Liver (tissue), 3 donors: Measurements from ENCODE around the gene ITLN1.

Source experiments
- FOXA1 ChIP-seq: IDR thresholded peaks from 2 replicates; pipeline ENCODE4 v1.6.1; 2016; ENCODE audit warnings: antibody characterized with exemption
- JUND ChIP-seq, 2 donors: IDR thresholded peaks; 2 replicates each; pipeline ENCODE4 v1.6.1; 2016; ENCODE audit warnings: antibody characterized with exemption in 2 of 2
- RAD21 ChIP-seq, 2 donors: IDR thresholded peaks; 2 replicates each; pipeline ENCODE4 v1.6.1; 2016; ENCODE audit warnings: antibody characterized with exemption in 2 of 2, mild to moderate bottlenecking in 2 of 2
- RXRA ChIP-seq, 2 donors: IDR thresholded peaks; 2 replicates each; pipeline ENCODE4 v1.6.1; 2017 to 2018; ENCODE audit warnings: antibody characterized with exemption in 2 of 2, mild to moderate bottlenecking in 1 of 2
- SP1 ChIP-seq: IDR thresholded peaks from 2 replicates; pipeline ENCODE4 v1.6.1; 2018; ENCODE audit warnings: antibody characterized with exemption, mild to moderate bottlenecking
- TAF1 ChIP-seq: conservative IDR thresholded peaks from 2 replicates; pipeline ENCODE4 v1.6.1; 2016; ENCODE audit warnings: antibody characterized with exemption, mild to moderate bottlenecking
- YY1 ChIP-seq: IDR thresholded peaks from 2 replicates; pipeline ENCODE4 v1.6.1; 2016; ENCODE audit warnings: antibody characterized with exemption, mild to moderate bottlenecking
- TF ChIP-seq, protein P1 (sequence below): fragments of 150-350 bp; IDR thresholded peaks from 2 replicates; pipeline ENCODE4 v1.5.1; 2017; ENCODE audit warnings: improper control_type of control experiment, low read depth, low read length; ENCODE audit not compliant: missing input control
- TF ChIP-seq, protein P2 (sequence below): IDR thresholded peaks from 2 replicates; pipeline ENCODE4 v1.6.1; 2016; ENCODE audit warnings: antibody characterized with exemption
- TF ChIP-seq, protein P3 (sequence below): IDR thresholded peaks from 2 replicates; pipeline ENCODE4 v1.6.1; 2016; ENCODE audit warnings: antibody characterized with exemption, mild to moderate bottlenecking
- TF ChIP-seq, protein P4 (sequence below): IDR thresholded peaks from 2 replicates; pipeline ENCODE4 v1.6.1; 2016; ENCODE audit warnings: antibody characterized with exemption
- donor health status: healthy.
- donor health status: healthy.

DNA sequence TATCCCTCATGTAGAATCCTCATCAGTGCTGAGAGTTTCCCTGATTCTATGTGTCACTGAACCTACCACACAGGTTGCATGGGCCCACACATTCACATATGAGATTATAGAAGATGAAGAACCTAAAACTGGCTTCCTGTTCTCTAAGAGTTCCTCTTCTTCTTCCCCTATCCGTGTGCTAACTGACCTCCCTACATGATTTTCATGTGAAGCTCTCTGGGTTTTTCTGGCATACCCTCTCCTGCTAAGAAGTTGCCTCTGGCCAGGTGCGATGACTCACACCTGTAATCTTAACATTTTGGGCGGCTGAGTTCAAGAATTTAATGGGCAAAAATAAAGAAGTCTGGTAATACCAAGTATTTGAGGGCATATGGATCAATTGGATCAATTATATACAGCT is 16.8 kb downstream of the ITLN1 start:
- TF ChIP-seq, protein P1, sequence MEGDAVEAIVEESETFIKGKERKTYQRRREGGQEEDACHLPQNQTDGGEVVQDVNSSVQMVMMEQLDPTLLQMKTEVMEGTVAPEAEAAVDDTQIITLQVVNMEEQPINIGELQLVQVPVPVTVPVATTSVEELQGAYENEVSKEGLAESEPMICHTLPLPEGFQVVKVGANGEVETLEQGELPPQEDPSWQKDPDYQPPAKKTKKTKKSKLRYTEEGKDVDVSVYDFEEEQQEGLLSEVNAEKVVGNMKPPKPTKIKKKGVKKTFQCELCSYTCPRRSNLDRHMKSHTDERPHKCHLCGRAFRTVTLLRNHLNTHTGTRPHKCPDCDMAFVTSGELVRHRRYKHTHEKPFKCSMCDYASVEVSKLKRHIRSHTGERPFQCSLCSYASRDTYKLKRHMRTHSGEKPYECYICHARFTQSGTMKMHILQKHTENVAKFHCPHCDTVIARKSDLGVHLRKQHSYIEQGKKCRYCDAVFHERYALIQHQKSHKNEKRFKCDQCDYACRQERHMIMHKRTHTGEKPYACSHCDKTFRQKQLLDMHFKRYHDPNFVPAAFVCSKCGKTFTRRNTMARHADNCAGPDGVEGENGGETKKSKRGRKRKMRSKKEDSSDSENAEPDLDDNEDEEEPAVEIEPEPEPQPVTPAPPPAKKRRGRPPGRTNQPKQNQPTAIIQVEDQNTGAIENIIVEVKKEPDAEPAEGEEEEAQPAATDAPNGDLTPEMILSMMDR: no peak
- TF ChIP-seq, protein P2, sequence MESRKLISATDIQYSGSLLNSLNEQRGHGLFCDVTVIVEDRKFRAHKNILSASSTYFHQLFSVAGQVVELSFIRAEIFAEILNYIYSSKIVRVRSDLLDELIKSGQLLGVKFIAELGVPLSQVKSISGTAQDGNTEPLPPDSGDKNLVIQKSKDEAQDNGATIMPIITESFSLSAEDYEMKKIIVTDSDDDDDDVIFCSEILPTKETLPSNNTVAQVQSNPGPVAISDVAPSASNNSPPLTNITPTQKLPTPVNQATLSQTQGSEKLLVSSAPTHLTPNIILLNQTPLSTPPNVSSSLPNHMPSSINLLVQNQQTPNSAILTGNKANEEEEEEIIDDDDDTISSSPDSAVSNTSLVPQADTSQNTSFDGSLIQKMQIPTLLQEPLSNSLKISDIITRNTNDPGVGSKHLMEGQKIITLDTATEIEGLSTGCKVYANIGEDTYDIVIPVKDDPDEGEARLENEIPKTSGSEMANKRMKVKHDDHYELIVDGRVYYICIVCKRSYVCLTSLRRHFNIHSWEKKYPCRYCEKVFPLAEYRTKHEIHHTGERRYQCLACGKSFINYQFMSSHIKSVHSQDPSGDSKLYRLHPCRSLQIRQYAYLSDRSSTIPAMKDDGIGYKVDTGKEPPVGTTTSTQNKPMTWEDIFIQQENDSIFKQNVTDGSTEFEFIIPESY: no peak
- TF ChIP-seq RAD21 (IDR thresholded peaks at IDR 0.05): no peak
- no peak for TF ChIP-seq JUND (IDR thresholded peaks at IDR 0.05)
- no peak for TF ChIP-seq TAF1
- TF ChIP-seq RXRA (IDR thresholded peaks at IDR 0.05): no peak
- TF ChIP-seq FOXA1: no peak
- no peak for TF ChIP-seq SP1
- TF ChIP-seq, protein P3, sequence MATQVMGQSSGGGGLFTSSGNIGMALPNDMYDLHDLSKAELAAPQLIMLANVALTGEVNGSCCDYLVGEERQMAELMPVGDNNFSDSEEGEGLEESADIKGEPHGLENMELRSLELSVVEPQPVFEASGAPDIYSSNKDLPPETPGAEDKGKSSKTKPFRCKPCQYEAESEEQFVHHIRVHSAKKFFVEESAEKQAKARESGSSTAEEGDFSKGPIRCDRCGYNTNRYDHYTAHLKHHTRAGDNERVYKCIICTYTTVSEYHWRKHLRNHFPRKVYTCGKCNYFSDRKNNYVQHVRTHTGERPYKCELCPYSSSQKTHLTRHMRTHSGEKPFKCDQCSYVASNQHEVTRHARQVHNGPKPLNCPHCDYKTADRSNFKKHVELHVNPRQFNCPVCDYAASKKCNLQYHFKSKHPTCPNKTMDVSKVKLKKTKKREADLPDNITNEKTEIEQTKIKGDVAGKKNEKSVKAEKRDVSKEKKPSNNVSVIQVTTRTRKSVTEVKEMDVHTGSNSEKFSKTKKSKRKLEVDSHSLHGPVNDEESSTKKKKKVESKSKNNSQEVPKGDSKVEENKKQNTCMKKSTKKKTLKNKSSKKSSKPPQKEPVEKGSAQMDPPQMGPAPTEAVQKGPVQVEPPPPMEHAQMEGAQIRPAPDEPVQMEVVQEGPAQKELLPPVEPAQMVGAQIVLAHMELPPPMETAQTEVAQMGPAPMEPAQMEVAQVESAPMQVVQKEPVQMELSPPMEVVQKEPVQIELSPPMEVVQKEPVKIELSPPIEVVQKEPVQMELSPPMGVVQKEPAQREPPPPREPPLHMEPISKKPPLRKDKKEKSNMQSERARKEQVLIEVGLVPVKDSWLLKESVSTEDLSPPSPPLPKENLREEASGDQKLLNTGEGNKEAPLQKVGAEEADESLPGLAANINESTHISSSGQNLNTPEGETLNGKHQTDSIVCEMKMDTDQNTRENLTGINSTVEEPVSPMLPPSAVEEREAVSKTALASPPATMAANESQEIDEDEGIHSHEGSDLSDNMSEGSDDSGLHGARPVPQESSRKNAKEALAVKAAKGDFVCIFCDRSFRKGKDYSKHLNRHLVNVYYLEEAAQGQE: no peak
- TF ChIP-seq, protein P4, sequence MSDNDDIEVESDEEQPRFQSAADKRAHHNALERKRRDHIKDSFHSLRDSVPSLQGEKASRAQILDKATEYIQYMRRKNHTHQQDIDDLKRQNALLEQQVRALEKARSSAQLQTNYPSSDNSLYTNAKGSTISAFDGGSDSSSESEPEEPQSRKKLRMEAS: no peak
- no peak for TF ChIP-seq YY1
